GM11168 (cell line): ENCODE data around the gene PALLD.

ENCODE experiments used
- in situ Hi-C: fragments of 300-500 bp; cut with MboI; formaldehyde crosslinking; loops from one replicate; pipeline ENCODE4 v1.12.0; 2022; ENCODE audit warnings: low sequenced_read_pairs; ENCODE audit not compliant: unreplicated experiment

PALLD gene

GRCh38 chr4:168522356-168522755, 25.5 kb downstream of the PALLD start:
- in situ Hi-C loops = loop anchor here (25.0 kb wide), 1 partner anchor 335 kb away; no protein-coding TSS in a partner anchor

GRCh38 chr4:168522829-168523489, 26.1 kb downstream of the PALLD start:
- in situ Hi-C loops = loop anchor here (25.0 kb wide), 1 partner anchor 336 kb away; no protein-coding TSS in a partner anchor

GRCh38 chr4:168524006-168524405, 27.2 kb downstream of the PALLD start:
- in situ Hi-C loops = loop anchor here (25.0 kb wide), 1 partner anchor 337 kb away; no protein-coding TSS in a partner anchor

GRCh38 chr4:168524897-168525296, 28.0 kb downstream of the PALLD start:
- in situ Hi-C loops = loop anchor here (25.0 kb wide), 1 partner anchor 338 kb away; no protein-coding TSS in a partner anchor

- in situ Hi-C loops = no loop called here
Observed at GRCh38 chr4:168527560-168527959, 30.7 kb downstream of the PALLD start.

- in situ Hi-C loops = no loop called here
Observed at GRCh38 chr4:168528131-168528949, 31.5 kb downstream of the PALLD start.

GRCh38 chr4:168529257-168529656, 32.4 kb downstream of the PALLD start:
- in situ Hi-C loops = no loop called here

- in situ Hi-C loops = no loop called here
Observed at GRCh38 chr4:168531305-168531704, 34.5 kb downstream of the PALLD start.

GRCh38 chr4:168534535-168534934, 37.7 kb downstream of the PALLD start:
- in situ Hi-C loops = no loop called here

GRCh38 chr4:168535689-168536088, 38.8 kb downstream of the PALLD start:
- in situ Hi-C loops = no loop called here

GRCh38 chr4:168536448-168536847, 39.6 kb downstream of the PALLD start:
- in situ Hi-C loops = no loop called here

GRCh38 chr4:168537086-168537485, 40.2 kb downstream of the PALLD start:
- in situ Hi-C loops = no loop called here

GRCh38 chr4:168537571-168537970, 40.7 kb downstream of the PALLD start:
- in situ Hi-C loops = no loop called here

GRCh38 chr4:168538632-168539031, 41.8 kb downstream of the PALLD start:
- in situ Hi-C loops = no loop called here

- in situ Hi-C loops = no loop called here
Observed at GRCh38 chr4:168540086-168540485, 43.2 kb downstream of the PALLD start.

- in situ Hi-C loops = no loop called here
Observed at GRCh38 chr4:168540503-168541265, 43.8 kb downstream of the PALLD start.

GRCh38 chr4:168541266-168541953, 44.6 kb downstream of the PALLD start:
- in situ Hi-C loops = no loop called here

- in situ Hi-C loops = no loop called here
Observed at GRCh38 chr4:168549143-168549542, 52.3 kb downstream of the PALLD start.

- in situ Hi-C loops = no loop called here
Observed at GRCh38 chr4:168550064-168550766, 53.4 kb downstream of the PALLD start.
